ENCODE measurements around the gene NEURL1B.
"Not testable (repeated sequence)": the region's sequence is repeated elsewhere in the genome, so short reads cannot be mapped to it uniquely, and the experiment has no call there.

Gene NEURL1B

GRCh38 chr5:172678362-172678874 is 37.4 kb downstream of the NEURL1B start:
- not testable (repeated sequence) for DNase-seq (ENCODE audit: low read depth in 2 of 2)

DNA sequence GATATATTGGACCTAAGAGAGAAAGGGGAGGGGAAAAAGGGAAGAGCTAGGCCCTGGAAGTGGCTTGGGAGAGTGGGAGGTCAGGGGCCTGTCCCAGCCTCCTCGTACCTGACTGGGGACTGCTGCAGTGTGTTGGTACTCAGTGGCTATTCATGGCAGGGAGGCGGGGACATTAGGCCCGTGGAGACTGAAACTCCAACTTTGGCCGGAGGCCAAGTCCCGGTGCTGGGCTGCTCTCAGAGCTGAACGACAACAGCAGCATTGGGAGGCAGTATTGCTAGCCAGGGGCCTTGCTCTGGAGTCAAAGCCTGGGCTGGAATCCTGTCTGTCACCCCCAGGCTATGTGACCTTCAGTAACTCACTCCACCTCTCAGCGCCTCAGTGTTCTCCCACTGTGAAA is 37.8 kb downstream of the NEURL1B start:
- DNase-seq (ENCODE audit: low read depth in 2 of 2), result no peak

DNA sequence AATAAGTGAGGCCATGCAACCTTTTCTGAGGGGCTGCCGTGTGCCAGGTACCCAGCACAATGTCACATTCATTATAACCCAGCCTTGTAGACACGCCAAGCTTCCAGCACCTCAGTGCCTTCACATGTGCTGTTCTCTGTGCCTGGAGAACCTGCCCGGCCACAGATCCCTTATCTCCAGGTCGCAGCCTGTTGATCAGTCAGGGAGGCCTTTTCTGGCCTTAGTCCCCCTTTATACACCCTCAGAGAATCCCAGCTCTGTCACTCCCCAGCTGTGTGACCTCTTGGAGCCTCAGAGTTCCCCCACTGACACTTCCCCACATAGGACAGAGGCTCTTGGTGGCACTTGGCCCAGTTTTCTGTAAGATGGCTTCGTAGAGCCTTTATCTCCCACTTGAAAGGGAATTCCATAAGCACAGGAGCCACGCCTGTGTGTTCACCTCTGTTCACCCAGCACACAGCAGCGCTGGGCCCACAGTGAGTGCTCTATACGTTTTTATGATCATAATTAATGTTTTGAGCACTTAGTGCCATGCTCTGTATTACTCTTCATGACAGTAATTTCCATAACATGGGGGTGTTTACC is 38.7 kb downstream of the NEURL1B start:
- DNase-seq (ENCODE audit: low read depth in 2 of 2), result no peak

GRCh38 chr5:172680921-172681320 is 39.9 kb downstream of the NEURL1B start:
- no peak for DNase-seq (ENCODE audit: low read depth in 2 of 2)

DNA sequence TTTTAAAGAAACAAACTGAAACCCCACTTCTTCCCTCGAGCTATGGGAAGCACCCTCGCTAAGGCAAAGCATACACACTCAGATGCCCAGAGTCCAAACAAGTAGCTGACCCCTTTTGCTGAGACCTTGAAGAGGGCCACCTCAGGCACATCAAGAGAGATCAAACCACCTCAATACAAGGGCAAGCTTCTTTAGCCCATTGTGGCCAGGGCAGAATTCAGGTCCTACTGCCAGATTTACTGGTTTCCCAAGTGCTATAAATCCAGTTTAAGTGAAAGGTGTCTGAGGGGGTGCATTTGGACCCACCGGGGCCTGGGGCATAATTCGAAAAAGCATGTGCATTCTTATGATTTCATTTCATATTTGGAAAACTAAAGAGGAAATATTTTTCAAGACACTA is 40.4 kb downstream of the NEURL1B start:
- DNase-seq (ENCODE audit: low read depth in 2 of 2), result no peak

DNA sequence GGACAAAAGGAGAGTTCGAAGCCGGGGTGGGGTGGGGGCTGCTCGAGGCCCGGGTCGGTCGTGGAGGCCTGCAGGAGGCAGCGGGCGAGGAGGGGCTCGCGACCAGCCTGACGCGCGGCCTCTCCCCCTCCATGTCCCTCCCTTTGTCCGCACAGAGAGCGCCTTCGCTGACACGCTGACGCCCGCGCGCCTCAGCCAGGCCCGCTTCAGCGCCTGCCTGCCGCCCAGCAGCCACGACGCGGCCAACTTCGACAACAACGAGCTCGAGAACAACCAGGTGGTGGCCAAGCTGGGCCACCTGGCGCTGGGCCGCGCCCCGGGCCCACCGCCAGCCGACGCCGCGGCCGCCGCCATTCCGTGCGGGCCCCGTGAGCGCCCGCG is 42.2 kb downstream of the NEURL1B start:
- DNase-seq (ENCODE audit: low read depth in 2 of 2), result no peak

DNA sequence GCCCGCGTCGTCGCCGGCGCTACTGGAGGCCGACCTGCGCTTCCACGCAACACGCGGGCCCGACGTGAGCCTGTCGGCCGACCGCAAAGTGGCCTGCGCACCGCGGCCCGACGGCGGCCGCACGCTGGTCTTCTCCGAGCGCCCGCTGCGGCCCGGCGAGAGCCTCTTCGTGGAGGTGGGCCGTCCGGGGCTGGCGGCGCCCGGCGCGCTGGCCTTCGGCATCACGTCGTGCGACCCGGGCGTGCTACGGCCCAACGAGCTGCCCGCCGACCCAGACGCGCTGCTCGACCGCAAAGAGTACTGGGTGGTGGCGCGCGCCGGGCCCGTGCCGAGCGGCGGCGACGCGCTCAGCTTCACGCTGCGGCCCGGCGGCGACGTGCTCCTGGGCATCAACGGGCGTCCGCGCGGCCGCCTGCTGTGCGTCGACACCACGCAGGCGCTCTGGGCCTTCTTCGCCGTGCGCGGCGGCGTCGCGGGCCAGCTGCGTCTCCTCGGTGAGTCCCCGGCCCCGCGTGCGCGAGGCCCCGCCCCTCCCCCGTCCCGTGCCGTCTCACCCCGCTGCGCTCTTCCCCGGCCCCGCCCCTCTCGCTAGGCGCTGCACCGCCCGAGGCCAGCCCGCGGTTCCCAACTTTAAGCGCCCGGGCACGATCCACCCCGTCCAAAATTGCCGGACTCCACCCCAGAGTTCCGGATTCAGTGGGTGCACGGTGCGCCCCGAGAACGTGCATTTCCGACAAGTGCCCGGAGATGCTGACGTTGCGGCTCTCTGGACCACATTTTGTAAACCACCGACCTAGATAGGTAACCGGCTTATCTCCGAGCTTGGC is 42.8 kb downstream of the NEURL1B start:
- peak in 1 of 2 donors; percentile 26 for DNase-seq (ENCODE audit: low read depth in 2 of 2)

- DNase-seq (ENCODE audit: low read depth in 2 of 2), result no peak
Measured at GRCh38 chr5:172685091-172685490, 44.0 kb downstream of the NEURL1B start.

DNA sequence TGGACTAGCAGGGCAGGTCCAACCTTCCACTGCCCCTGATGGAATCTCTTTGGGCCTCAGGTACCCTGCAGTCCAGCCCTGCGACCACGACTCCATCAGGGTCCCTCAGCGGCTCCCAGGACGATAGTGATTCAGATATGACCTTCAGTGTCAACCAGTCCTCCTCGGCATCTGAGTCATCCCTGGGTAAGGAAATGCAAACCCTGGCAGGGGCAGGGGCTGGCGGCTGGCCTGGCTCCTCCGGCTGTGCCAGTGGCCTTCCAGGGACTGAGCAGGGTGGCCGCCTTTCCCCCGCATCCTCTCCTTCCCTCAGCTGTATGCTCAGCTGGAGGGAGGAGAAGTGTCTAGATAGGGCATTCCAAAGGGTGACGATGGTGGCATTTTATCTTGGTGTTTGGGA is 45.0 kb downstream of the NEURL1B start:
- DNase-seq (ENCODE audit: low read depth in 2 of 2), result no peak

- DNase-seq (ENCODE audit: low read depth in 2 of 2), result no peak
Measured at GRCh38 chr5:172686539-172687390, 45.7 kb downstream of the NEURL1B start.

GRCh38 chr5:172687940-172688339 is 46.9 kb downstream of the NEURL1B start:
- no peak for DNase-seq (ENCODE audit: low read depth in 2 of 2)

DNA sequence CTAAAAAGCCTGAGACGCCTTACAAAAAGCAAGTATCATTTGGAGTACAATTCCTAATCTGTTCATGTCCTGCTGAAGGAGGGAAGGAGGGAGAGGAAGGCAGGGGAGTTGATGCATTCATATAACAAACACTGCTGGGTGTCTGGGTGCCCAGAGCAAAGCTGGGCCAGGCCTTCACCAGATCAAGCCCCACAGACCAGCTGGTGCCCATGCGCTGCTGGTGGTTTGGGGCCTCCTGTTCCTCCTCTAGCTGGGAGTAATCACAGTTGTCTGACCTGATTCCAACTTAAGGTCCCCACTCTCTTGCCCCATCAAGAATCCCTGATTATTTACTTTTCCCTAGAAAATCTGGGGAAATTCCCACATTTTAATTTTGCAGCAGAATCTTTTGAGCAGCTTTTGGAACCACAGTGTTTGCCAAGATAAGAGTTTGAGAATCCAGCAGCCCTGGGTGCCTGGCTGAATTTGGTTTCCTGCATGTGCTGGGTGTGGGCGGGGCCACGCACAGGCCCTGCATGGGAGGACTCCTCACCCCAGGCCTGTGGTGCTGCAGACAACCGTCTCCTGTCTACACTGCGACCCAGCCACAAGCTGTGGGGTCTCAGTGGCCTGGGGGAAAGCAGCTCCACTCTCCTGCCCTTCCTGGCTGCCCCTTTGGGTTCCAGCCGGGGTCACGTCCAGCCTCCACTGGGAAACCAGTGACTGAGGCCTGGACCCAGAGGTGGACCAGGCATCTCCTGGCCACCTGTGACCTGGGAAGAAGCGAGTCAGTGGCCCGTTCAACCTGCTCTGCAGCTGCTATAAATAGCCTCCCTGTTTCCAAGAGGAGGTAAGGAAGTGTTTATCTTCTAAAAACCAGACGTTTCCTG is 47.5 kb downstream of the NEURL1B start:
- peak in 1 of 2 donors; percentile 28 for DNase-seq (ENCODE audit: low read depth in 2 of 2)

DNA sequence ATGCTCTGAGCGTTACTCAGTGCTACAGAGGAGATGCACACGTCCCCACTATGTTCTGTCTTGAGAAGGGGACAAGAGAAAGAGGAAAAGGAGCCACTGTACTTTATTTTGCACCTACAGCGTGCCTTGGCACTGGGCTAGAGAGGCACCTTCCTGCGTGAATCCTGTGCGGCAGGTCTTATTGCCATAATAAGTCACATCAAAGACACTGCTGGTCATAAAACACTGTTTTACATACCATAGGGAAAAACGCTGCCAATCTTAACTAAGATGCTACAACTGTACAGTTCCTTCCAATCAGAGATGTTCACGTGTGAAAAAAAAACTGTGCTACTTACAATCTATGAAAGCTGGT is 48.1 kb downstream of the NEURL1B start:
- no peak for DNase-seq (ENCODE audit: low read depth in 2 of 2)

DNA sequence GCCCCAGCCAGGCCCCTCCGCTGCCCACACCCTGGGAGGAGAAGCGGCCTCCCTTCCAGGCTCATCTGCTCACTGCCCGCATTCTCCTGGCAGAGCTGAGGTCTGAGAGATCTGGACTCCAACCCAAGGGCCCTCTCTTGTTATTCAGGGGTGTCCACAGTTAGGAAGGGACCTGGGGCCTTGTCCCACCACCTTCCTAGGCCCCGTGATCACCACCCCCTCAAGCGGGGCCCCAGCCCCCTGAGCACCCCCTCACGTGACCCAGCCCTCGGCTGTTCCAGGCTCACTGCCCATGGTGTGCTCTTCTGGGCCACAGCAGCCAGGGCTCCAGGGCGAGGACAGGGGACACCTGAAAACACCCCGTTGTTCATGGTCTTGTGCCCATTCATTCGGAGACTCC is 48.7 kb downstream of the NEURL1B start:
- DNase-seq (ENCODE audit: low read depth in 2 of 2), result no peak

DNA sequence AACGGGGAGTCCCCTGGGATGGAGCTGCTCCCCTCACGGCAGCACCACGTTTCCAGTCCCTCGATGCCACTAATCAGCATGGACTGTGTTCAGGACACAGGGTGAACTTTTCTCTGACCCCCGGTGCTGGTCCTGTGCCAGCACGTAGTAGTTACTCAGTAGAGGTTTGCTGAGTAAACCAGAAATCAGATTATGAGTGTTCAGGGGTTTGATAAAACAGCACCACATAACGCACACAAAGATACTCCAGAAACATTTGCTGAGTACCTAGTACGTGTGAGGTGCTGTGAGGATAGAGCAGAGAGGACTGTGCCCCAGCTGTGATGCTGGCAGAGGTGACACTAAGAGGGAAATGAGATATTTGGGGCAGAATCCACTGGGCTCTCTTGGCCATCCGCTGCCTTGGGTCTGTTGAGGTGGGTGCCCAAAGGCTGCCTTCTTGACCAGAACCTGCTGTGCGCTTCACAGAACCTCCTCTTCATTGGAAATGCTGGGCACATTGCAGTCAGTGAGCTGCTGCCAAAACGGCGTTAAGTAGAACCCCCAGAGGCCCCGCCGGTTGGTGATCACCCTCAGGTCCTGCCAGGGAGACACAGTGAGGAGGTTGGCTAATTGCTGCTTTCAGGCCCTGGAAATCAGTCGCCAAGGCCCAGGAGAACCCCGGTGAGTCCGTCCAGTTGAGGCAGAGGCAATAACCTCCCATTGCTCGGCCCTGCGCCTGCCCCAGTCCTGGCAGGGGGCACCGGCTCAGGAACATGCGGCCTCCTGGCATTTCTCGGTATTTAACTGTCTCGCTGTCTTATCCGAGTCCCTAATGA is 49.4 kb downstream of the NEURL1B start:
- no peak for DNase-seq (ENCODE audit: low read depth in 2 of 2)

DNA sequence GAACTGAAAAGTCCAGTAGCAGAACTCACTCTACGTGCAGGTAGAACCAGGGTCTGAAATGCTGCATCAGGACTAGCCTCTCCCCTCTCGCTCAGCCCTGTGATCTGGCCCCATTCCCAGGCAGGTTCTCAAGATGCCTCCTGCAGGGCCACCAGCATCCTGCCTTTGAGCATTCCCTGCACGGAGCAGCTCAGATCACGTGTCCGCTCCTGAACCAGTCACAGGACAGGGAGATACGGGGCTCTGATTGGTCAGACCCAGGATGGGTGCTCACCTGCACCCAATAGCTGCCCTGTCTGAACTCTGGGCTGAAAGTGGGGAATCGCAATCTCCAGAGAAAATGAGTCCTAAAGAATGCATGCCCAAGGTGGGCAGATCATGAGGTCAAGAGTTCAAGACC is 50.8 kb downstream of the NEURL1B start:
- DNase-seq (ENCODE audit: low read depth in 2 of 2), result no peak

DNA sequence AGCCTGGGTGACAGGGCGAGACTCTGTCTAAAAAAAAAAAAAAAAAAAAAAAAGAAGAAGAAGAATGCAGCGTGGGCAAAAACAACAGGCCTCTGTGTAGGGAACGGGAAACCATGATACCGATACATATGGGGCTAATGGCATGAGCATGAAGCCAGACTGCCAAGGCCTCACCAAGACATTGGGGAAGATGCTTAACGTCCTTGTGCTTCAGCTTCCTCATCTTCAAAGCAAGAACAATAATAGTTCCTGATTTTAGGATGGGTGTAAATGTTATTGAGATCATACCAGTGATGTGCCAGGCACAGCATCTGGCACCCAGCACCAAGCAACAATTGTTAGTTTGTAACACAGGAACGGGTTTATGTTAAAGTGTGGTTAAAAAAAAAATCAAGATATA is 51.4 kb downstream of the NEURL1B start:
- no peak for DNase-seq (ENCODE audit: low read depth in 2 of 2)

DNA sequence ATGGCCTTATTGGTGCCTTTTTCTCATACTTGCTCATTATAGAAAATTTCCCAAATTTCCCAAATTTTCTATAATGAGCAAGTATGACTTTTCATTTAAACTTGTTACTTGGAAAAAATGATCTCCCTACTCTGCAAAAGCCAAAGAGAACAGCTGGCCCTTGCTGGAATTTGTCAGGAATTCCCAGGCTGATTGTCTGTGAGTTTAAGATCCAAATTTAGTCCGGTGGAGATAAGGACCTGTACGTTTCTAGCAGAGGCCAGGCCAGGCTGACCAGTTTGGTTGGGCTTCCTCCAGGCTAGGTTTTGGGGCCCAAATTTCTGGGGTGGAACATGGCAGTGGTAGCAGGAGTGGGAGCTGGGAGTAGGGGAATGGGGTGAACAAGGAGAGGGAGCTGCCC is 51.9 kb downstream of the NEURL1B start:
- no peak for DNase-seq (ENCODE audit: low read depth in 2 of 2)

DNA sequence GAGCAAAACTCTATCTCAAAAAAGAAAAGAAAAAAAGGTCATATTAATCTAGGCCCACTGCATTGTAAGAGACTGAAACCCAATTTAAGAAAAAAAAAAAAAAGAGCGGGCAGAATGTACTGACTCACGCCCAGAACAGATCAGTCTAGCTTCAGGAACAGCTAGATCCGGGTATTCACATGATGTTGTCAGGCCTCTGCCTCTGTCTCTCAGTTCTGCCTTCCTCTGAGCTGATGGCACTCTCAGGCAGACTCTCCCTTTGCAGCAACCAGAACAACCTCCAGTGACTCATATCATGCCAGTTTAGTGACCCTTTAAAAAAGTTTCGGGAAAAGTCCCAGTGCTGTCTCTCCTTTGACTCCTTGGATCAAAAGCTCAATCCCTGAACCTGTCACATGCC is 53.0 kb downstream of the NEURL1B start:
- DNase-seq (ENCODE audit: low read depth in 2 of 2), result no peak

- no peak for DNase-seq (ENCODE audit: low read depth in 2 of 2)
Measured at GRCh38 chr5:172694541-172694940, 53.5 kb downstream of the NEURL1B start.

All from stimulated activated CD8-positive, alpha-beta memory T cell treated with anti-CD3 and anti-CD28 coated beads, Interleukin-2, amount 100 ng/mL, for 48 hours (primary cell).